ENCODE results near the gene MUC5B. TPM values are rescaled to one million over a fixed set of nuclear protein-coding genes. Genes with fewer than 3 reads are reported as not detected.

Gene MUC5B
- total and polyA plus RNA-seq, 2 of the 13 experiments (the other 11 are each of a cell fraction or from before 2014, with no cell fraction given): 0.01 TPM; not detected in 1

DNA sequence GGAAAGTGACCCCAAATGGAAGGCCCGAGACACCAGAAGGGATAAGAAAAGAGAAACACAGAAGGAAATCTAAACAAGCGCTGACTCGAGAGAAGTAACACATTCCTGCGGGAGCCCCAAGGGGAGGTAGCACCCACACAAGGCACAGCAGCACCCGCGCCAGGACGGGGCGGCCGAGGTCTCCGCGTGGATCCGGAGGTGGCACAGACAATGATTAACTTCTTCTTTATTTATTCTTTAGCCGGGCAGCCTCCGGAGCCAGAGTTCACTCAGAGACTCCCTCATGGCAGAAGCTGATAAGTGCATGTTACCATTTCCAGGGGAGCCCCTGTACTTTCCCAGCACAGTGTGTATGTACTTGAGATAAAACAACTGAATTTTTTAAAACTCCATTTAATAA, 81.5 kb downstream of the MUC5B start (continued):
- TF ChIP-seq NCOA2 (CRISPR knock-in tag; IDR thresholded peaks at IDR 0.05) (peak; percentile 70), ZNF382 (CRISPR knock-in tag; IDR thresholded peaks at IDR 0.05; ENCODE audit: borderline replicate concordance) (no peak), ZNF781 (CRISPR knock-in tag; IDR thresholded peaks at IDR 0.05; ENCODE audit: borderline replicate concordance, not compliant biosample characterization) (no peak), ZNF136 (CRISPR knock-in tag; IDR thresholded peaks at IDR 0.05; ENCODE audit: low read depth) (0 out of 2 replicates have a peak, but pooled peaks have one; percentile 72), ZMYM2 (CRISPR knock-in tag; IDR thresholded peaks at IDR 0.05) (no peak), LCORL (IDR thresholded peaks at IDR 0.05) (no peak), LCORL (CRISPR knock-in tag; IDR thresholded peaks at IDR 0.05) (no peak), HNRNPL (IDR thresholded peaks at IDR 0.05; ENCODE audit: low read depth, low read length) (peak; percentile 87), SPEN (CRISPR knock-in tag; IDR thresholded peaks at IDR 0.05; ENCODE audit: low read depth) (peak; percentile 31; the same call in 1 of the 2 replicates), TBL1XR1 (IDR thresholded peaks at IDR 0.05; ENCODE audit: borderline replicate concordance, low read length, partially characterized antibody) (no peak), ZNF615 (CRISPR knock-in tag; IDR thresholded peaks at IDR 0.05; ENCODE audit: borderline replicate concordance) (no peak), MBNL3 (CRISPR knock-in tag; conservative IDR thresholded peaks at IDR 0.05) (no peak), GABPB1 (CRISPR knock-in tag; IDR thresholded peaks at IDR 0.05) (no peak; the same call in 1 of the 2 replicates), TCF7 (IDR thresholded peaks at IDR 0.05; ENCODE audit: low read depth) (no peak), ZNF558 (CRISPR knock-in tag; IDR thresholded peaks at IDR 0.05; ENCODE audit: borderline replicate concordance) (no peak), DNMT1 (CRISPR knock-in tag; IDR thresholded peaks at IDR 0.05) (no peak)
- TF ChIP-seq, protein P1, sequence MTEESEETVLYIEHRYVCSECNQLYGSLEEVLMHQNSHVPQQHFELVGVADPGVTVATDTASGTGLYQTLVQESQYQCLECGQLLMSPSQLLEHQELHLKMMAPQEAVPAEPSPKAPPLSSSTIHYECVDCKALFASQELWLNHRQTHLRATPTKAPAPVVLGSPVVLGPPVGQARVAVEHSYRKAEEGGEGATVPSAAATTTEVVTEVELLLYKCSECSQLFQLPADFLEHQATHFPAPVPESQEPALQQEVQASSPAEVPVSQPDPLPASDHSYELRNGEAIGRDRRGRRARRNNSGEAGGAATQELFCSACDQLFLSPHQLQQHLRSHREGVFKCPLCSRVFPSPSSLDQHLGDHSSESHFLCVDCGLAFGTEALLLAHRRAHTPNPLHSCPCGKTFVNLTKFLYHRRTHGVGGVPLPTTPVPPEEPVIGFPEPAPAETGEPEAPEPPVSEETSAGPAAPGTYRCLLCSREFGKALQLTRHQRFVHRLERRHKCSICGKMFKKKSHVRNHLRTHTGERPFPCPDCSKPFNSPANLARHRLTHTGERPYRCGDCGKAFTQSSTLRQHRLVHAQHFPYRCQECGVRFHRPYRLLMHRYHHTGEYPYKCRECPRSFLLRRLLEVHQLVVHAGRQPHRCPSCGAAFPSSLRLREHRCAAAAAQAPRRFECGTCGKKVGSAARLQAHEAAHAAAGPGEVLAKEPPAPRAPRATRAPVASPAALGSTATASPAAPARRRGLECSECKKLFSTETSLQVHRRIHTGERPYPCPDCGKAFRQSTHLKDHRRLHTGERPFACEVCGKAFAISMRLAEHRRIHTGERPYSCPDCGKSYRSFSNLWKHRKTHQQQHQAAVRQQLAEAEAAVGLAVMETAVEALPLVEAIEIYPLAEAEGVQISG (CRISPR knock-in tag; IDR thresholded peaks at IDR 0.05): peak; percentile 36; the same call in 1 of the 2 replicates
- TF ChIP-seq, protein P2, sequence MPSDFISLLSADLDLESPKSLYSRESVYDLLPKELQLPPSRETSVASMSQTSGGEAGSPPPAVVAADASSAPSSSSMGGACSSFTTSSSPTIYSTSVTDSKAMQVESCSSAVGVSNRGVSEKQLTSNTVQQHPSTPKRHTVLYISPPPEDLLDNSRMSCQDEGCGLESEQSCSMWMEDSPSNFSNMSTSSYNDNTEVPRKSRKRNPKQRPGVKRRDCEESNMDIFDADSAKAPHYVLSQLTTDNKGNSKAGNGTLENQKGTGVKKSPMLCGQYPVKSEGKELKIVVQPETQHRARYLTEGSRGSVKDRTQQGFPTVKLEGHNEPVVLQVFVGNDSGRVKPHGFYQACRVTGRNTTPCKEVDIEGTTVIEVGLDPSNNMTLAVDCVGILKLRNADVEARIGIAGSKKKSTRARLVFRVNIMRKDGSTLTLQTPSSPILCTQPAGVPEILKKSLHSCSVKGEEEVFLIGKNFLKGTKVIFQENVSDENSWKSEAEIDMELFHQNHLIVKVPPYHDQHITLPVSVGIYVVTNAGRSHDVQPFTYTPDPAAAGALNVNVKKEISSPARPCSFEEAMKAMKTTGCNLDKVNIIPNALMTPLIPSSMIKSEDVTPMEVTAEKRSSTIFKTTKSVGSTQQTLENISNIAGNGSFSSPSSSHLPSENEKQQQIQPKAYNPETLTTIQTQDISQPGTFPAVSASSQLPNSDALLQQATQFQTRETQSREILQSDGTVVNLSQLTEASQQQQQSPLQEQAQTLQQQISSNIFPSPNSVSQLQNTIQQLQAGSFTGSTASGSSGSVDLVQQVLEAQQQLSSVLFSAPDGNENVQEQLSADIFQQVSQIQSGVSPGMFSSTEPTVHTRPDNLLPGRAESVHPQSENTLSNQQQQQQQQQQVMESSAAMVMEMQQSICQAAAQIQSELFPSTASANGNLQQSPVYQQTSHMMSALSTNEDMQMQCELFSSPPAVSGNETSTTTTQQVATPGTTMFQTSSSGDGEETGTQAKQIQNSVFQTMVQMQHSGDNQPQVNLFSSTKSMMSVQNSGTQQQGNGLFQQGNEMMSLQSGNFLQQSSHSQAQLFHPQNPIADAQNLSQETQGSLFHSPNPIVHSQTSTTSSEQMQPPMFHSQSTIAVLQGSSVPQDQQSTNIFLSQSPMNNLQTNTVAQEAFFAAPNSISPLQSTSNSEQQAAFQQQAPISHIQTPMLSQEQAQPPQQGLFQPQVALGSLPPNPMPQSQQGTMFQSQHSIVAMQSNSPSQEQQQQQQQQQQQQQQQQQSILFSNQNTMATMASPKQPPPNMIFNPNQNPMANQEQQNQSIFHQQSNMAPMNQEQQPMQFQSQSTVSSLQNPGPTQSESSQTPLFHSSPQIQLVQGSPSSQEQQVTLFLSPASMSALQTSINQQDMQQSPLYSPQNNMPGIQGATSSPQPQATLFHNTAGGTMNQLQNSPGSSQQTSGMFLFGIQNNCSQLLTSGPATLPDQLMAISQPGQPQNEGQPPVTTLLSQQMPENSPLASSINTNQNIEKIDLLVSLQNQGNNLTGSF (CRISPR knock-in tag; IDR thresholded peaks at IDR 0.05): no peak
- TF ChIP-seq, protein P3, sequence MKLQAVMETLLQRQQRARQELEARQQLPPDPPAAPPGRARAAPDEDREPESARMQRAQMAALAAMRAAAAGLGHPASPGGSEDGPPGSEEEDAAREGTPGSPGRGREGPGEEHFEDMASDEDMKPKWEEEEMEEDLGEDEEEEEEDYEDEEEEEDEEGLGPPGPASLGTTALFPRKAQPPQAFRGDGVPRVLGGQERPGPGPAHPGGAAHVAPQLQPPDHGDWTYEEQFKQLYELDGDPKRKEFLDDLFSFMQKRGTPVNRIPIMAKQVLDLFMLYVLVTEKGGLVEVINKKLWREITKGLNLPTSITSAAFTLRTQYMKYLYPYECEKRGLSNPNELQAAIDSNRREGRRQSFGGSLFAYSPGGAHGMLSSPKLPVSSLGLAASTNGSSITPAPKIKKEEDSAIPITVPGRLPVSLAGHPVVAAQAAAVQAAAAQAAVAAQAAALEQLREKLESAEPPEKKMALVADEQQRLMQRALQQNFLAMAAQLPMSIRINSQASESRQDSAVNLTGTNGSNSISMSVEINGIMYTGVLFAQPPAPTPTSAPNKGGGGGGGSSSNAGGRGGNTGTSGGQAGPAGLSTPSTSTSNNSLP (IDR thresholded peaks at IDR 0.05; ENCODE audit: low read depth, low read length): 0 out of 2 replicates have a peak, but pooled peaks have one; percentile 32
- TF ChIP-seq, protein P4, sequence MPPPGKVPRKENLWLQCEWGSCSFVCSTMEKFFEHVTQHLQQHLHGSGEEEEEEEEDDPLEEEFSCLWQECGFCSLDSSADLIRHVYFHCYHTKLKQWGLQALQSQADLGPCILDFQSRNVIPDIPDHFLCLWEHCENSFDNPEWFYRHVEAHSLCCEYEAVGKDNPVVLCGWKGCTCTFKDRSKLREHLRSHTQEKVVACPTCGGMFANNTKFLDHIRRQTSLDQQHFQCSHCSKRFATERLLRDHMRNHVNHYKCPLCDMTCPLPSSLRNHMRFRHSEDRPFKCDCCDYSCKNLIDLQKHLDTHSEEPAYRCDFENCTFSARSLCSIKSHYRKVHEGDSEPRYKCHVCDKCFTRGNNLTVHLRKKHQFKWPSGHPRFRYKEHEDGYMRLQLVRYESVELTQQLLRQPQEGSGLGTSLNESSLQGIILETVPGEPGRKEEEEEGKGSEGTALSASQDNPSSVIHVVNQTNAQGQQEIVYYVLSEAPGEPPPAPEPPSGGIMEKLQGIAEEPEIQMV (CRISPR knock-in tag; IDR thresholded peaks at IDR 0.05; ENCODE audit: low read depth): no peak

All from HepG2 (cell line).